ENCODE measurements around the gene CAVIN1. TPM values are rescaled to one million over a fixed set of nuclear protein-coding genes. Genes with fewer than 3 reads are reported as not detected.

Gene CAVIN1
- total RNA-seq, 1 experiment from 2014 or later, result 236 TPM

Small RNA genes lying within 50 kb of the gene (small RNA-seq; reads per million reads assigned to genes)
- not detected for gene RNU7-97P

Other genes with a start within 250 kb of the CAVIN1 start
- not detected in 2 replicates for gene KCNH4, start 242.1 kb downstream of the CAVIN1 start, total RNA-seq (2014; rRNA removed; shearing (Covaris generic))
- gene HCRT, start 237.8 kb downstream of the CAVIN1 start, total RNA-seq (2014; rRNA removed; shearing (Covaris generic)), result not detected in 2 replicates
- gene GHDC, start 228.8 kb downstream of the CAVIN1 start, total RNA-seq (2014; rRNA removed; shearing (Covaris generic)), result 11.6 and 13.3 TPM in 2 replicates
- 18.1 and 21.8 TPM in 2 replicates for gene STAT5B, start 146.9 kb downstream of the CAVIN1 start, total RNA-seq (2014; rRNA removed; shearing (Covaris generic))
- gene STAT5A, start 134.8 kb downstream of the CAVIN1 start, total RNA-seq (2014; rRNA removed; shearing (Covaris generic)), result 1.1 and 1.7 TPM in 2 replicates
- 32.9 and 42.2 TPM in 2 replicates for gene STAT3, start 34.8 kb downstream of the CAVIN1 start, total RNA-seq (2014; rRNA removed; shearing (Covaris generic))
- gene ATP6V0A1, start 35.6 kb upstream of the CAVIN1 start, total RNA-seq (2014; rRNA removed; shearing (Covaris generic)), result 11.8 and 14.8 TPM in 2 replicates
- 22.7 and 30.6 TPM in 2 replicates for gene NAGLU, start 113.0 kb upstream of the CAVIN1 start, total RNA-seq (2014; rRNA removed; shearing (Covaris generic))
- gene HSD17B1, start 129.7 kb upstream of the CAVIN1 start, total RNA-seq (2014; rRNA removed; shearing (Covaris generic)), result 0.40 and 0.59 TPM in 2 replicates
- 51.7 and 56.2 TPM in 2 replicates for gene COASY, start 138.9 kb upstream of the CAVIN1 start, total RNA-seq (2014; rRNA removed; shearing (Covaris generic))
- 29.3 and 37.8 TPM in 2 replicates for gene MLX, start 143.8 kb upstream of the CAVIN1 start, total RNA-seq (2014; rRNA removed; shearing (Covaris generic))
- gene PSMC3IP, start 154.5 kb upstream of the CAVIN1 start, total RNA-seq (2014; rRNA removed; shearing (Covaris generic)), result 47.8 and 50.2 TPM in 2 replicates
- 30.9 and 34.0 TPM in 2 replicates for gene RETREG3, start 186.1 kb upstream of the CAVIN1 start, total RNA-seq (2014; rRNA removed; shearing (Covaris generic))
- 114 and 165 TPM in 2 replicates for gene TUBG1, start 186.4 kb upstream of the CAVIN1 start, total RNA-seq (2014; rRNA removed; shearing (Covaris generic))
- 6.8 and 9.3 TPM in 2 replicates for gene TUBG2, start 236.0 kb upstream of the CAVIN1 start, total RNA-seq (2014; rRNA removed; shearing (Covaris generic))

All from HT1080 (cell line).